ENCODE measurements around the gene DBP. TPM values are rescaled to one million over a fixed set of nuclear protein-coding genes. Genes with fewer than 3 reads are reported as not detected.
A peak's percentile ranks its signal among the peaks of the same experiment; 100 is the strongest.
"Not testable (repeated sequence)": the region's sequence is repeated elsewhere in the genome, so short reads cannot be mapped to it uniquely, and the experiment has no call there.

The DBP gene
- total and polyA plus RNA-seq, 2 experiments from 2014 or later, result 3.7 to 5.9 TPM

DNA sequence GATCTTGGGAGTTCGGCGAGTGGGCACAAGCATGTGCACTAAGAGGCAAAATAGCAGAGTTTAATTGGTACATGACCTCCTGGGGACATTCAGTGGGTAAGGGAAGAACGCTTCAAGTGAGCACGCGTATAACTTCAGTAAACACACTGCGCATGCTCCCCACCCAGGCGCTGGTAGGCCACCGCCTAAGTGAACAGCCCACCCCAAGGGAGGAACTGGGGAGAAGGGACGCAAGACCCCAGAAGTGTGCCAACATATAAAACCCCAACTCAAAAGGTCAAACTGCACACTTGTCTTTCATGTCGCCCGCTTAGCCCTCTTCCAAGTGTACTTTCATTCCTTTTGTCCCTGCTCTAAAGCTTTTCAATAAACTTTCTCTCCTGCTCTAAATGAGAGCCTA lies 46.2 kb upstream of the DBP start:
- in situ Hi-C loops (cut with MboI), result no loop called here

DNA sequence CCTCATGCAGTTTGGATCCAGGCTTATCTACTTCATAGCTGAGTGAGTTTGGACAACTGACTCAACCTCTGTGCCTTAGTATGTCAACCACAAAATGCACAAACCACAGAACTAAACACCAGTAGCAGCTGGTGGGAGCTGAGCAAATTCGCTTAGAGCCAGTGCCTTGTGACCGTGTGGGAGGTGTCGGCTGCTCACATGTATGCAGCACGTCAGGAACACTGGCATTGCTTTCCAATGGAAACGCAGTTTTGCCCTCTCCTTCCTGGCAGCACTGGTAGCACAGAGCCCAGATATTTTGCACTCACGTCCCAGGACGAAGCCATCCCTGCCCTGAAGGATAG lies 43.9 kb upstream of the DBP start:
- Histone ChIP-seq H2AFZ (no peak overlapping the region), H3K9ac (no peak overlapping the region), H3K27ac (no peak overlapping the region), H3K36me3 (ENCODE audit: low read depth) (no peaks in the 10 kb centered on the region), H4K20me1 (ENCODE audit: insufficient read depth) (no peaks in the 10 kb centered on the region), H3K4me1 (ENCODE audit: insufficient read depth) (no peaks in the 10 kb centered on the region), H3K9me3 (ENCODE audit: low read depth) (no peaks in the 10 kb centered on the region), H3K27me3 (replicated peaks; ENCODE audit: insufficient read depth) (no peaks in the 10 kb centered on the region), H3K4me2 (ENCODE audit: unreplicated experiment) (no peak overlapping the region), H3K4me3 (no peak overlapping the region), H3F3A (ENCODE audit: insufficient read depth) (no peaks in the 10 kb centered on the region), H3K9me2 (ENCODE audit: insufficient read depth) (no peaks in the 10 kb centered on the region), H3K79me2 (ENCODE audit: insufficient read depth) (no peaks in the 10 kb centered on the region)
- DNase-seq, result peak; percentile 25
- in situ Hi-C loops (cut with MboI), result no loop called here
- WGBS, 2 experiments (ENCODE audit: low coverage in 1 of 2, low lambda C conversion rate in 2 of 2, missing lambda C conversion rate in 2 of 2), result 73 to 78% methylated on average over 7 of the region's 7 CpGs
- TF ChIP-seq EZH2phosphoT487 (IDR thresholded peaks at IDR 0.05; ENCODE audit: insufficient read depth, low read depth) (no peak), EZH2 (IDR thresholded peaks at IDR 0.05; ENCODE audit: insufficient read depth, poor library complexity, severe bottlenecking) (no peak)

More for the DNA sequence above, 46.2 kb upstream of the DBP start:
- Histone ChIP-seq H3K9me2 (ENCODE audit: insufficient read depth) (no peaks in the 10 kb centered on the region), H3K36me3 (ENCODE audit: low read depth) (no peaks in the 10 kb centered on the region), H3K4me2 (ENCODE audit: unreplicated experiment) (peak overlapping the region; percentile 80), H4K20me1 (ENCODE audit: insufficient read depth) (no peaks in the 10 kb centered on the region), H3K9me3 (ENCODE audit: low read depth) (no peaks in the 10 kb centered on the region), H3K79me2 (ENCODE audit: insufficient read depth) (no peaks in the 10 kb centered on the region), H3K27me3 (replicated peaks; ENCODE audit: insufficient read depth) (no peaks in the 10 kb centered on the region), H2AFZ (peak overlapping the region; percentile 79), H3K9ac (no peak overlapping the region), H3K27ac (no peak overlapping the region), H3K4me3 (peak overlapping the region; percentile 59; the same call in 1 of the 2 replicates), H3F3A (ENCODE audit: insufficient read depth) (no peaks in the 10 kb centered on the region), H3K4me1 (ENCODE audit: insufficient read depth) (no peaks in the 10 kb centered on the region)
- 42 to 44% methylated on average over 11 of the region's 11 CpGs for whole genome bisulfite sequencing, 2 experiments (ENCODE audit: low coverage in 1 of 2, low lambda C conversion rate in 2 of 2, missing lambda C conversion rate in 2 of 2)
- TF ChIP-seq EZH2phosphoT487 (IDR thresholded peaks at IDR 0.05; ENCODE audit: insufficient read depth, low read depth) (no peak), EZH2 (IDR thresholded peaks at IDR 0.05; ENCODE audit: insufficient read depth, poor library complexity, severe bottlenecking) (no peak)
- DNase-seq, result peak; percentile 53

GRCh38 chr19:48680436-48681126 lies 43.4 kb upstream of the DBP start:
- Histone ChIP-seq H3K79me2 (ENCODE audit: insufficient read depth) (no peaks in the 10 kb centered on the region), H3K36me3 (ENCODE audit: low read depth) (no peaks in the 10 kb centered on the region), H3K4me1 (ENCODE audit: insufficient read depth) (no peaks in the 10 kb centered on the region), H4K20me1 (ENCODE audit: insufficient read depth) (no peaks in the 10 kb centered on the region), H3K9me3 (ENCODE audit: low read depth) (no peaks in the 10 kb centered on the region), H3K9ac (no peak overlapping the region), H3K4me3 (no peak overlapping the region), H3K27ac (no peak overlapping the region), H2AFZ (no peak overlapping the region), H3F3A (ENCODE audit: insufficient read depth) (no peaks in the 10 kb centered on the region), H3K27me3 (replicated peaks; ENCODE audit: insufficient read depth) (no peaks in the 10 kb centered on the region), H3K4me2 (ENCODE audit: unreplicated experiment) (no peak overlapping the region), H3K9me2 (ENCODE audit: insufficient read depth) (no peaks in the 10 kb centered on the region)
- in situ Hi-C loops (cut with MboI), result no loop called here
- TF ChIP-seq EZH2phosphoT487 (IDR thresholded peaks at IDR 0.05; ENCODE audit: insufficient read depth, low read depth) (no peak), EZH2 (IDR thresholded peaks at IDR 0.05; ENCODE audit: insufficient read depth, poor library complexity, severe bottlenecking) (no peak)
- WGBS, 2 experiments (ENCODE audit: low coverage in 1 of 2, low lambda C conversion rate in 2 of 2, missing lambda C conversion rate in 2 of 2), result 86% methylated on average over 36 to 45 of the region's 45 CpGs
- no peak for DNase-seq

DNA sequence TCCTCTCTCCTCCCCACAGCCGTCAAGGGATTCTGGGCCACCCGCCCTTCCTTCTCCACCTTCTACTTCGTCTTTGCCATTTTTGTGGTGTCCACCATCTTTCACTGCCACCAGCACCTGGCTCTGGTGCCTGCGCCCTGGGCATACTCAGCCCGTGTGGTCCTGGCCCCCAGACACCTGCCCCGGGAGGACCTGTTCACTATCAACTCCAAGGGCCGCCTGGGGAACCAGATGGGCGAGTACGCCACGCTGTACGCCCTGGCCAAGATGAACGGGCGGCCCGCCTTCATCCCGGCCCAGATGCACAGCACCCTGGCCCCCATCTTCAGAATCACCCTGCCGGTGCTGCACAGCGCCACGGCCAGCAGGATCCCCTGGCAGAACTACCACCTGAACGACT lies 42.8 kb upstream of the DBP start:
- H3K4me2 ChIP-seq (ENCODE audit: unreplicated experiment); H3K9me3 ChIP-seq (ENCODE audit: low read depth); H3K4me3 ChIP-seq; H3K27ac ChIP-seq; H3K4me1 ChIP-seq (ENCODE audit: insufficient read depth); H4K20me1 ChIP-seq (ENCODE audit: insufficient read depth); H3K79me2 ChIP-seq (ENCODE audit: insufficient read depth); H3F3A ChIP-seq (ENCODE audit: insufficient read depth); H3K9ac ChIP-seq; H3K27me3 ChIP-seq (replicated peaks; ENCODE audit: insufficient read depth); H2AFZ ChIP-seq; H3K9me2 ChIP-seq (ENCODE audit: insufficient read depth); DNase-seq; in situ Hi-C loops (cut with MboI); H3K36me3 ChIP-seq (ENCODE audit: low read depth): not testable (repeated sequence)
- 76 to 82% methylated on average over 15 to 19 of the region's 19 CpGs for WGBS, 2 experiments (ENCODE audit: low coverage in 1 of 2, low lambda C conversion rate in 2 of 2, missing lambda C conversion rate in 2 of 2)

GRCh38 chr19:48678201-48678600 lies 41.0 kb upstream of the DBP start:
- no peak for TF ChIP-seq EZH2phosphoT487 (IDR thresholded peaks at IDR 0.05; ENCODE audit: insufficient read depth, low read depth)
- no peak for TF ChIP-seq EZH2 (IDR thresholded peaks at IDR 0.05; ENCODE audit: insufficient read depth, poor library complexity, severe bottlenecking)
- Histone ChIP-seq H3K4me2 (ENCODE audit: unreplicated experiment) (no peak overlapping the region), H3K4me3 (no peak overlapping the region), H3K27me3 (replicated peaks; ENCODE audit: insufficient read depth) (no peaks in the 10 kb centered on the region), H3K9ac (no peak overlapping the region), H3K4me1 (ENCODE audit: insufficient read depth) (no peaks in the 10 kb centered on the region), H3K9me2 (ENCODE audit: insufficient read depth) (no peaks in the 10 kb centered on the region), H3K27ac (no peak overlapping the region), H3K9me3 (ENCODE audit: low read depth) (no peaks in the 10 kb centered on the region), H3K79me2 (ENCODE audit: insufficient read depth) (no peaks in the 10 kb centered on the region), H2AFZ (no peak overlapping the region), H3F3A (ENCODE audit: insufficient read depth) (no peaks in the 10 kb centered on the region), H3K36me3 (ENCODE audit: low read depth) (no peaks in the 10 kb centered on the region), H4K20me1 (ENCODE audit: insufficient read depth) (no peaks in the 10 kb centered on the region)
- no peak for DNase-seq
- WGBS, 2 experiments (ENCODE audit: low coverage in 1 of 2, low lambda C conversion rate in 2 of 2, missing lambda C conversion rate in 2 of 2), result 68 to 70% methylated on average over 4 of the region's 4 CpGs
- in situ Hi-C loops (cut with MboI), result no loop called here

All from GM23248 (cell line).